HepG2 (cell line): Measurements from ENCODE around the gene RMND5A. TPM values are rescaled to one million over a fixed set of nuclear protein-coding genes. Genes with fewer than 3 reads are reported as not detected.

Source experiments
- AHR ChIP-seq: IDR thresholded peaks from 2 replicates; pipeline ENCODE4 v1.6.1; 2018; ENCODE audit warnings: missing genetic modification reagents, missing compliant biosample characterization
- CBX5 ChIP-seq: sonication (generic); formaldehyde crosslinking; IDR thresholded peaks from 2 replicates; pipeline ENCODE4 v1.4.0; 2020; ENCODE audit warnings: missing genetic modification reagents, borderline replicate concordance
- CREB1 ChIP-seq, 2 experiments: fragments of 450-650 bp in 1 of 2; IDR thresholded peaks; 2 replicates each; pipeline ENCODE4 v1.6.1; 2016 to 2017; ENCODE audit warnings: control low read depth in 1 of 2, mild to moderate bottlenecking in 1 of 2, missing compliant biosample characterization in 1 of 2, missing genetic modification characterization in 1 of 2
- DNMT3B ChIP-seq: conservative IDR thresholded peaks from 2 replicates; pipeline ENCODE4 v1.6.1; 2016; ENCODE audit warnings: missing biosample characterization, control low read depth
- FOXJ3 ChIP-seq: sonication (generic); formaldehyde crosslinking; IDR thresholded peaks from 2 replicates; pipeline ENCODE4 v1.4.0; 2020; ENCODE audit warnings: missing genetic modification reagents, mild to moderate bottlenecking, borderline replicate concordance
- JUNB ChIP-seq: sonication (generic); formaldehyde crosslinking; IDR thresholded peaks from 2 replicates; pipeline ENCODE4 v1.8.0; 2022; ENCODE audit warnings: missing genetic modification reagents, mild to moderate bottlenecking, borderline replicate concordance
- KLF16 ChIP-seq, 2 experiments: sonication (generic) in 1 of 2; formaldehyde crosslinking in 1 of 2; IDR thresholded peaks; 2 replicates each; pipeline versions ENCODE4 v1.6.1 to v1.8.0; 2016 to 2023; ENCODE audit warnings: missing genetic modification reagents in 2 of 2, missing compliant biosample characterization in 1 of 2
- MAFG ChIP-seq: sonication (generic); formaldehyde crosslinking; IDR thresholded peaks from 2 replicates; pipeline ENCODE4 v1.5.1; 2020; ENCODE audit warnings: mild to moderate bottlenecking, missing genetic modification reagents
- MAFK ChIP-seq, 2 experiments: IDR thresholded peaks in 1 of 2; conservative IDR thresholded peaks in 1 of 2; 2 replicates each; pipeline ENCODE4 v1.6.1; 2011; ENCODE audit warnings: improper control_type of control experiment in 2 of 2, low read length in 2 of 2
- MAZ ChIP-seq, 2 experiments: sonication (generic) in 1 of 2; formaldehyde crosslinking in 1 of 2; IDR thresholded peaks; 2 replicates each; pipeline versions ENCODE4 v1.5.0 to v1.6.1; 2012 to 2020; ENCODE audit warnings: low read depth in 2 of 2, mild to moderate bottlenecking in 2 of 2, borderline replicate concordance in 1 of 2, improper control_type of control experiment in 1 of 2, low read length in 1 of 2, missing genetic modification reagents in 1 of 2, moderate library complexity in 1 of 2
- NFE2 ChIP-seq: sonication (generic); formaldehyde crosslinking; IDR thresholded peaks from 2 replicates; pipeline ENCODE4 v1.4.0; 2020; ENCODE audit warnings: missing genetic modification reagents
- NFYC ChIP-seq: IDR thresholded peaks from 2 replicates; pipeline ENCODE4 v1.6.1; 2016; ENCODE audit warnings: missing genetic modification reagents, missing compliant biosample characterization
- SAP130 ChIP-seq: IDR thresholded peaks from 2 replicates; pipeline ENCODE4 v1.6.1; 2016; ENCODE audit warnings: low read depth
- SUZ12 ChIP-seq: fragments of 150-350 bp; IDR thresholded peaks from 2 replicates; pipeline ENCODE4 v1.6.1; 2014; ENCODE audit warnings: low read depth, low read length
- ZFP37 ChIP-seq: sonication (generic); formaldehyde crosslinking; IDR thresholded peaks from 2 replicates; pipeline ENCODE4 v1.4.0; 2020; ENCODE audit warnings: missing genetic modification reagents, borderline replicate concordance
- ZNF20 ChIP-seq: sonication (generic); formaldehyde crosslinking; IDR thresholded peaks from 2 replicates; pipeline ENCODE4 v1.4.0; 2020; ENCODE audit warnings: mild to moderate bottlenecking, moderate library complexity, missing genetic modification reagents
- ZSCAN30 ChIP-seq: sonication (generic); formaldehyde crosslinking; IDR thresholded peaks from 2 replicates; pipeline ENCODE4 v1.5.0; 2020; ENCODE audit warnings: mild to moderate bottlenecking, missing genetic modification reagents
- polyA plus RNA-seq, 8 experiments: library from polyadenylated mRNA; depleted of rRNA in 3 of 8; stranded (reverse) in 7 of 8; unstranded in 1 of 8; fragments of >200 nt; fragmentation: Illumina TruSeq in 4 of 8; extraction: Trizol in 4 of 8; gene quantifications; 2 replicates each; pipeline versions ENCODE4 v1.2.1 to v1.2.3, GENCODE V29; 2011 to 2016; ENCODE audit warnings: low read depth in 4 of 8, missing spikeins in 1 of 8, mixed read lengths in 1 of 8; ENCODE audit not compliant: insufficient read depth in 1 of 8
- total RNA-seq, 5 experiments: library from RNA; depleted of rRNA; stranded (reverse); fragments of >200 nt; fragmentation: Illumina TruSeq; extraction: Trizol; gene quantifications; 2 replicates each; pipeline ENCODE4 v1.2.3, GENCODE V29; 2016; ENCODE audit warnings: low read depth in 1 of 5
- TF ChIP-seq, protein P1 (sequence below): IDR thresholded peaks from 2 replicates; pipeline ENCODE4 v1.6.1; 2016; ENCODE audit warnings: low read depth
- TF ChIP-seq, protein P2 (sequence below): sonication (generic); formaldehyde crosslinking; IDR thresholded peaks from 2 replicates; pipeline ENCODE4 v1.5.1; 2020; ENCODE audit warnings: mild to moderate bottlenecking, missing genetic modification reagents, borderline replicate concordance
- TF ChIP-seq, protein P3 (sequence below): sonication (generic); formaldehyde crosslinking; conservative IDR thresholded peaks from 2 replicates; pipeline ENCODE4 v1.4.0; 2020; ENCODE audit warnings: missing genetic modification reagents
- TF ChIP-seq, protein P4 (sequence below): IDR thresholded peaks from 2 replicates; pipeline ENCODE4 v1.6.1; 2016; ENCODE audit warnings: mild to moderate bottlenecking, missing biosample characterization, missing genetic modification reagents

The RMND5A gene
- total and polyA plus RNA-seq, 2 of the 13 experiments (the other 11 are each of a cell fraction or from before 2014, with no cell fraction given) = 31.0 to 66.4 TPM

DNA sequence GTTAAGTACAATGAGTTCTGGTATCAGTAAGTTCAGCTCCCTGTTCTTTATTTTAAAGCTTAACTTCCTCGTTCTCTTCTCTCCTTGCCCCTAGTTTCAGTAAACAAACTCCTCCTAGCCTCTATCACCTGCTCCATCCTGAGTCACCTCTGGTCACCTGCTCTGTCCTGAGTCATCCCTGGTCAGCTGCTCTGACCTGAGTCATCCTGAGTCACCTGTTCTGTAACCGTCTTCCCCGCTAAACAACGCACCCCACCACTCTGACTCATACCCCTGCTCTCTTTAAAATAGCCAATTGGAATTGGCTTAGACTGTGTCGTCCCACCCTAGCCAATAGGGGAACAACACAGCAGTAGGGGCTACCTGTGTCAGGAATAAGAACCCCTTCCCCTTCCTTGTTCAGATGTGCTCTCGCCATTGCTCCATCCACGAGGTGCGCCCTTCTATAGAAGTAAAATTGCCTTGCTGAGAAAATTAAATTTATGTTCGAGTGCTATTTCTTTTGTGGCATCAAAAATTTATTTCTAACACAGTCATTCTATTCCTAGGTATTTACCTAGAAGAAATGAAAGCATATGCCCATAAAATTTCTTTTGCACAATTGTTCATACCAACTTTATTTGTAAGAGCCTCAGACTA is 24.9 kb upstream of the RMND5A start (continued):
- TF ChIP-seq JUNB (peak; percentile 56; the same call in 1 of the 2 replicates), ZNF20 (no peak), KLF16 (CRISPR knock-in tag; IDR thresholded peaks at IDR 0.05) (no peak), NFE2 (CRISPR knock-in tag) (peak; percentile 62; the same call in 1 of the 2 replicates), MAFG (CRISPR knock-in tag) (0 out of 2 replicates have a peak, but pooled peaks have one; percentile 27), CREB1 (IDR thresholded peaks at IDR 0.05) (peak; percentile 42; the same call in 1 of the 2 replicates), CREB1 (CRISPR knock-in tag; IDR thresholded peaks at IDR 0.05) (no peak), MAFK (conservative IDR thresholded peaks at IDR 0.05 in 1 of 2, IDR thresholded peaks at IDR 0.05 in 1 of 2; ENCODE audit: low read length in 2 of 2) (peak; percentile 31 to 75; a peak in 2 of 4 replicates), DNMT3B (CRISPR knock-in tag) (0 out of 2 replicates have a peak, but pooled peaks have one; percentile 38), AHR (no peak), SUZ12 (no peak), ZSCAN30 (CRISPR knock-in tag) (no peak), ZFP37 (no peak), CBX5 (CRISPR knock-in tag) (0 out of 2 replicates have a peak, but pooled peaks have one; percentile 58), FOXJ3 (no peak), SAP130 (CRISPR knock-in tag) (peak; percentile 44), MAZ (IDR thresholded peaks at IDR 0.05; ENCODE audit: borderline replicate concordance, low read depth, low read length) (no peak), MAZ (CRISPR knock-in tag; IDR thresholded peaks at IDR 0.05; ENCODE audit: low read depth) (no peak), NFYC (CRISPR knock-in tag) (peak; percentile 33; the same call in 1 of the 2 replicates)
- TF ChIP-seq, protein P1, sequence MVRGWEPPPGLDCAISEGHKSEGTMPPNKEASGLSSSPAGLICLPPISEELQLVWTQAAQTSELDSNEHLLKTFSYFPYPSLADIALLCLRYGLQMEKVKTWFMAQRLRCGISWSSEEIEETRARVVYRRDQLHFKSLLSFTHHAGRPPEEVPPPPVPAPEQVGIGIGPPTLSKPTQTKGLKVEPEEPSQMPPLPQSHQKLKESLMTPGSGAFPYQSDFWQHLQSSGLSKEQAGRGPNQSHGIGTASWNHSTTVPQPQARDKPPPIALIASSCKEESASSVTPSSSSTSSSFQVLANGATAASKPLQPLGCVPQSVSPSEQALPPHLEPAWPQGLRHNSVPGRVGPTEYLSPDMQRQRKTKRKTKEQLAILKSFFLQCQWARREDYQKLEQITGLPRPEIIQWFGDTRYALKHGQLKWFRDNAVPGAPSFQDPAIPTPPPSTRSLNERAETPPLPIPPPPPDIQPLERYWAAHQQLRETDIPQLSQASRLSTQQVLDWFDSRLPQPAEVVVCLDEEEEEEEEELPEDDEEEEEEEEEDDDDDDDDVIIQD (CRISPR knock-in tag) = peak; percentile 100
- TF ChIP-seq, protein P2, sequence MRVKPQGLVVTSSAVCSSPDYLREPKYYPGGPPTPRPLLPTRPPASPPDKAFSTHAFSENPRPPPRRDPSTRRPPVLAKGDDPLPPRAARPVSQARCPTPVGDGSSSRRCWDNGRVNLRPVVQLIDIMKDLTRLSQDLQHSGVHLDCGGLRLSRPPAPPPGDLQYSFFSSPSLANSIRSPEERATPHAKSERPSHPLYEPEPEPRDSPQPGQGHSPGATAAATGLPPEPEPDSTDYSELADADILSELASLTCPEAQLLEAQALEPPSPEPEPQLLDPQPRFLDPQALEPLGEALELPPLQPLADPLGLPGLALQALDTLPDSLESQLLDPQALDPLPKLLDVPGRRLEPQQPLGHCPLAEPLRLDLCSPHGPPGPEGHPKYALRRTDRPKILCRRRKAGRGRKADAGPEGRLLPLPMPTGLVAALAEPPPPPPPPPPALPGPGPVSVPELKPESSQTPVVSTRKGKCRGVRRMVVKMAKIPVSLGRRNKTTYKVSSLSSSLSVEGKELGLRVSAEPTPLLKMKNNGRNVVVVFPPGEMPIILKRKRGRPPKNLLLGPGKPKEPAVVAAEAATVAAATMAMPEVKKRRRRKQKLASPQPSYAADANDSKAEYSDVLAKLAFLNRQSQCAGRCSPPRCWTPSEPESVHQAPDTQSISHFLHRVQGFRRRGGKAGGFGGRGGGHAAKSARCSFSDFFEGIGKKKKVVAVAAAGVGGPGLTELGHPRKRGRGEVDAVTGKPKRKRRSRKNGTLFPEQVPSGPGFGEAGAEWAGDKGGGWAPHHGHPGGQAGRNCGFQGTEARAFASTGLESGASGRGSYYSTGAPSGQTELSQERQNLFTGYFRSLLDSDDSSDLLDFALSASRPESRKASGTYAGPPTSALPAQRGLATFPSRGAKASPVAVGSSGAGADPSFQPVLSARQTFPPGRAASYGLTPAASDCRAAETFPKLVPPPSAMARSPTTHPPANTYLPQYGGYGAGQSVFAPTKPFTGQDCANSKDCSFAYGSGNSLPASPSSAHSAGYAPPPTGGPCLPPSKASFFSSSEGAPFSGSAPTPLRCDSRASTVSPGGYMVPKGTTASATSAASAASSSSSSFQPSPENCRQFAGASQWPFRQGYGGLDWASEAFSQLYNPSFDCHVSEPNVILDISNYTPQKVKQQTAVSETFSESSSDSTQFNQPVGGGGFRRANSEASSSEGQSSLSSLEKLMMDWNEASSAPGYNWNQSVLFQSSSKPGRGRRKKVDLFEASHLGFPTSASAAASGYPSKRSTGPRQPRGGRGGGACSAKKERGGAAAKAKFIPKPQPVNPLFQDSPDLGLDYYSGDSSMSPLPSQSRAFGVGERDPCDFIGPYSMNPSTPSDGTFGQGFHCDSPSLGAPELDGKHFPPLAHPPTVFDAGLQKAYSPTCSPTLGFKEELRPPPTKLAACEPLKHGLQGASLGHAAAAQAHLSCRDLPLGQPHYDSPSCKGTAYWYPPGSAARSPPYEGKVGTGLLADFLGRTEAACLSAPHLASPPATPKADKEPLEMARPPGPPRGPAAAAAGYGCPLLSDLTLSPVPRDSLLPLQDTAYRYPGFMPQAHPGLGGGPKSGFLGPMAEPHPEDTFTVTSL (CRISPR knock-in tag) = no peak
- TF ChIP-seq, protein P3, sequence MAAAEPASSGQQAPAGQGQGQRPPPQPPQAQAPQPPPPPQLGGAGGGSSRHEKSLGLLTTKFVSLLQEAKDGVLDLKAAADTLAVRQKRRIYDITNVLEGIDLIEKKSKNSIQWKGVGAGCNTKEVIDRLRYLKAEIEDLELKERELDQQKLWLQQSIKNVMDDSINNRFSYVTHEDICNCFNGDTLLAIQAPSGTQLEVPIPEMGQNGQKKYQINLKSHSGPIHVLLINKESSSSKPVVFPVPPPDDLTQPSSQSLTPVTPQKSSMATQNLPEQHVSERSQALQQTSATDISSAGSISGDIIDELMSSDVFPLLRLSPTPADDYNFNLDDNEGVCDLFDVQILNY (CRISPR knock-in tag) = no peak
- TF ChIP-seq, protein P4, sequence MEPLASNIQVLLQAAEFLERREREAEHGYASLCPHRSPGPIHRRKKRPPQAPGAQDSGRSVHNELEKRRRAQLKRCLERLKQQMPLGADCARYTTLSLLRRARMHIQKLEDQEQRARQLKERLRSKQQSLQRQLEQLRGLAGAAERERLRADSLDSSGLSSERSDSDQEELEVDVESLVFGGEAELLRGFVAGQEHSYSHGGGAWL (CRISPR knock-in tag) = no peak
